Breast epithelium (tissue), 3 donors: Measurements from ENCODE around the gene HELZ2.

Experiments used
- CTCF ChIP-seq, 3 donors: fragments of 450-650 bp; IDR thresholded peaks; one replicate each; pipeline ENCODE4 v1.5.1; 2016 to 2017; ENCODE audit warnings: antibody characterized with exemption in 3 of 3, mild to moderate bottlenecking in 3 of 3, moderate library complexity in 3 of 3
- POLR2A ChIP-seq: fragments of 450-650 bp; IDR thresholded peaks from one replicate; pipeline ENCODE4 v1.6.1; 2016; ENCODE audit warnings: antibody characterized with exemption, mild to moderate bottlenecking, moderate library complexity

- no peak for TF ChIP-seq POLR2A
- TF ChIP-seq CTCF (IDR thresholded peaks at IDR 0.05), result no peak
Observed at GRCh38 chr20:63574829-63575743, 1.0 kb upstream of the HELZ2 start.
